ENCODE measurements around the gene TTC39A.

The TTC39A gene

DNA sequence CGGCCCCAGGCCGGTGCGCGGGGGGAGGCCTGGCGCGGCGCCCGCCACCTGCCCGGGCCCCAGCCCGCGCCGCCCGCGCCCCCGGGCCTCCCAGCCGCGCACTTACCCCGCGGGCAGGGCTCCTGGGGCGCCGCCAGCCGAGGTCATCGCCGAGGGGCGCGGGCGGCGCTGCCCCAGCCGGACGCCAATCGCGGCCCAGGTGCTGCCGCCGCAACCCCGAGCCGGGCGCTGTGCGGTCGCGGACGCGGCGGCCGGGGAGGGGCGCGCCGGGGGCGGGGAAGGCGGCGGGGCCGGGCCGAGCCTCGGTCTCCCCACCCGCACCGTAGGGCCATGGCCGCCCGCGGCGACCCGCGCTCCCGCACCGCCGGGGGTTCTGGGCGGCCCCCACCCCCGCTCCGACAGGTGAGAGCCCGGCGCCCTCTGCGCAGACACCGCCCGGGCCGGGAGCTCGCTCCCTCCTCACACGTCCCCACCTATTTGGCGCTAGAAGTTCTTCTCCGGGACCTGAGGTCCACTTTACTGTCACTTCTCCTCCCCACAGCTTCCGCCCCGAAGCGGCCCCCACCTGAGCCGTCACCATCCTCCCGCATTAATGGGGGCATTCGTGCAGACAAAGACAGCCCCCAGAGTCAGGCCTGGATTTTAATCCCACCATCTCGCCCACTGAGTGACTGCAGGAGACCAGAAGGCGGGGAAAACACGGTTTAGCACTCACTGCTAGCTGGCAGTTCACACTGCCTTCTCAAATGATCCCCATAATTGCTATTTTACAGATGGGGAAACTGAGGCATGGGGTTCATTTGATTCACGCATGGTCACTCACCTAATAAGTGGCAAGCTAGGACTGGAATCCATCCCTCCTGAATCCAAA, at the start of gene TTC39A:
Gene TTC39A, minus strand, starts transcription at position 232 of the 871 bp plus-strand sequence. Its CDS starts 85 bp downstream, at position 147.
- no peak for DNase-seq

DNA sequence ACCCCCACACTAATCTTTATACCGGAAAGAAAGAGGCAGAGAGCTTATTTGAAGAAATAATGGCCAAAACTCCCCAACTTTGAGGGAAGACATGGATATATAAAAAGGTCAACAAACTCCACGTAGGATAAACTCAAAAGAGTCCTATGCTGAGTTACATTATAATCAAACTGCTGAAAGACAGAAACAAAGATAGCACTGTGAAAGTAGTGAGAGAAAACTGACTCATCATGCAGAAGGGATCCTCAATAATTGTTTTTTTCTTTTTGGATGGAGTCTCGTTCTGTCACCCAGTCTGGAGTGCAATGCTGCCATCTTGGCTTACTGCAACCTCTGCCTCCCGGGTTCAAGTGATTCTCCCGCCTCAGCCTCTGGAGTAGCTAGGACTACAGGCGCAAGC, 48.5 kb upstream of the TTC39A start:
- DNase-seq: no peak

DNA sequence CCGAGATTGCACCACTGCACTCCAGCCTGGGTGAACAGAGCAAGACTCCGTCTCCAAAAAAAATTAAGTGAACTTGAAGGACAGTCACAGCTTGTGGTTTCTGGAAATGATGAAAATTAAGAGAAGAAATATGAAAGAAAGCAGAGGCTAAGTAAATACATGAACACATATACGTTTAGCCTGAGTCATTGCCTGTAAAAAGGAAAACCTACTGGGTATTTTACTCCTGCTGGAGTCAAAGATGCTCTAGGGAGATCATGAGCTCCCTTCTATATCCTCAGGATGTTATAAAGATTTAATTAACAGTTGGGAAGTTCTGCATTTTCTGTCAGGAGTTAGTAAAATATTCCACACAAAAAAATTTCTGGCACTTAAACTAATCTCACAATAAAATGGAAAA, 43.5 kb upstream of the TTC39A start:
- DNase-seq: no peak

DNA sequence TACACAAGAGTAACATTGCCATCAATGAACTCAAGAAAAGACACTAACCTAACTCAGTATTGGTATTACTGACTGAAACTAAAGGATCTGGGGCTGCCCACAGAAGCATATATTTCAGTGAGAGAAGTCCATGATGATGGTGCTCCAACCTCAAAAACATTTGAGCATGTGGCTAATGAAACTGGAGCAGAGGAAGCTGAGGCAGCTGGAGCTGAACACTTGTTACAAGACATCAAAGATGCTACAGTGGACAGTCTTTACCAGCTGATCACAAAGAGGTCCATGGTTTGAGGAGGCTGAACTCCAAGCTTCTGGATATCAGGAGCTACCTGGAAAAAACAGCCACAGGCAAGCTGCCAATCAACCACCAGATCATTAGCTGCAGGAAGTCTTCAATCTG, 42.2 kb upstream of the TTC39A start:
- no peak for DNase-seq

DNA sequence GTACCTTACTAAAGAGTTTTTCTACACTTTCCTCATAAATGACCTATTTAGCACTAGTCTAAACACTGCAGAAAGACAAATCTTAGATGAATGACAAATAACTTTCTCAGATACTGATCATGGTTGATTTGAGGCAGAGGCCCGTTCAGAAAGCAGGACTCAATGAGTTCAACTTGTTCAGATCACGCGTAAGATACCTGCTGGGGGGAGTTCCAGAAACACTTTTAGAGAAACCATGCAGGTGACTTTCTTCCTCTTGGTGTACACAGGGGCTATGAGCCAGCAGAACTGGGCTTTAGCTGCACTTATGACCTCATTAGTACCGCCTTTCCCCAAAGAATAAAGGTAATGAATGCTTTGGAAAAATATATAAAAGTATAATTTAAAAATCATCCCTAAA, 38.8 kb upstream of the TTC39A start:
- no peak for DNase-seq

DNA sequence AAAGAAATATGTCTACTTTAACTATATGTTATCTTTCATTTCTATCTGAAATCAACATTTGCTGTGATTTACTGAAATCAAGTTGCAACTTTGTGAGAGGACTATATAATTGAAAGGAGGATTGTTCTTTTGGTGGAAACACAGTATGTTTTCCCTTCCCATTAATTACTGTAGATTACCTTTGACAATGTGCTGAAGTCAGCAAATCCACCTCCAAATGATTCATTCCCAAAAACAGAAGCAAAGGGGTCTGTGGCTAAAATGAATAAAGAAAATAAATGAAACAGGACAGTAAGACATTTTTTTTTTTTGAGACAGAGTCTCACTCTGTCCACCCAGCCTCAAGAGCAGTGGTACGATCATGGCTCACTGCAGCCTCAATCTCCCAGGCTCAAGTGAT, 35.4 kb upstream of the TTC39A start:
- DNase-seq: no peak

DNA sequence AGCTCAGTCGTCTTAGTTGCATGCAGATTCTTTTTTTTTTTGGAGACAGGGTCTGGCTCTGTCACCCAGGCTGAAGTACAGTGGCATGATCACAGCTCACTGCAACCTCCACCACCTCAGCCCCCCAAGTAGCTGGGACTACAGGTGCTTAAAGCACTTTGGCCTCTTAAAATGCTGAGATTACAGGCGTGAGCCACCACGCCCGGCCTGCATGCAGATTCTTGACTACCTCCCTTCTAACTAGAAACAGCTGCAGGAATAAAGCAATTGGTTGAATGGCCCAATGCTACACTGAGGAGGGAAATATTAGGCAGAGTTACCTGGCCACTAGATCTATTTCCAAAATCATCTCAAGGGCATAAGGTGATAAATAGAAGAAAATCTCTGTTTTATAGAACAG, 29.5 kb upstream of the TTC39A start:
- no peak for DNase-seq

DNA sequence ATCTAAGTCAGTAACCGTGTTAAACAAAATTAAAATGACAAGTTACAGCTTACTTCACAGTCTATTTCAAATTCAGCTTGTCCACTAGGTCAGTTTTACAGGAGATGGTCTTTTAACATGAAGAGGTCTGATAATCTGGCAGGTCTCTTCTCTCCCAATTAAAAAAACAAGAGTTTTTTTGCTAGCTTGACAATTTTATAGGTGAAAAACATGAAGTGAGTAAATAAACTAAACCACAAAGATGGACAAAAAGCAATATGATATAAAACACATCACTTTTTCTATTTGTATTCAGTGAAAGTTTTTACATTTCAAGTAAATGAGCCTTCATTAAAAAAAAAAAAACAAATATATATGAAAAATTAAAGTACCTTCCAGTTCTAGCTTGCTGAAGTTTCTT, 25.0 kb upstream of the TTC39A start:
- no peak for DNase-seq

DNA sequence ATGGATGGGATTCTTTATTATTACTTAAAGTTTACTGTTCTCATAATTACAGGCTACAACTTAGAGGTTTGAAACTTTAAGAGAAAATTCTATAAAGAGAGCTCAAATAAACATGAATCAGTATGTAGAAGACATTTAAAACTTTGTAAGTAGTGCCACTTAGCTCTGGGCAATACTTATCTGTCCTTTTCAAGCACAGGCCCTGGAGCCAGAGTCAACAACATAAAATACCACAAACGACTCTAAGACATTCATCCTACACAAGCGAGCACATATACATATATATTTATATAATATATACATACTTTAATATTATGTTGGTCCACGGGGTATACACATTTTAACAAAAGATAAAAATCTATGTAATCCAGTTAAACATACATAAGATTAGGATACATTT, 24.1 kb upstream of the TTC39A start:
- DNase-seq: no peak

DNA sequence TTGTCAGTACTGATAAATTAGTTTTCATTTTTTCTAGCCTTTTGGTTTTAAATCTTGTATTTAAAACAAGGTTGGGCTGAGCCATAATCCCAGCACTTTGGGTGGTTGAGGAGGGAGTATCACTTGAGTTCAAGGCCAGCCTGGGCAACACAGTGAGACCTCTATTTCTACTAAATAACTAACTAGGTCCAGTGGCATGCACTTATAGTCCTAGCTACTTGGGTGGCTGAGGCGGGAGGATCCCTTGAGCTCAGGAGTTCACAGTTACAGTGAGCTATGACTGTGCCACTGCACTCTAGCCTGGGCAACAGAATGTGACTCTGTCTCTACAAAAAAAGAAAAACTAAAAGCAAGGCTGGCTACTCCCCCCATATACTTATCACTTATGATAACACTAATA, 21.5 kb upstream of the TTC39A start:
- DNase-seq: no peak

DNA sequence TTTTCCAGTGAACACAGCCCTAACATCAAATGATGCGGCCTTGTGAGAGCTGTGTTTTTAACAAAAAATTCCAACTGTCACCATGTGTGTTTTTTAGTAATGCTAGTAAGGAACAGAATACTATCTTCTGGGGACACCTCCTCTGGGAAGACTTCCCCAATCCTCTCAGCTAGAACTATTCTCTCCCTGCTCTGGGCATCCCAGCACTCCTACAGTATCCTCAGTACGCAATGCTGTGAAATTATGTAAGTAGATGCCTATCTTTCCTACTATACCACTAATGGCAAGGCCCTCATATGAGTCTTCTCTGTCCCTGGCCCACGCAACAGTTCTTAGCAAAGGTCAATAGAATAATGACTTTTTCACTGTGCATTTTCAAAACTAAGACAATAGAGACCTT, 19.5 kb upstream of the TTC39A start:
- DNase-seq: no peak

DNA sequence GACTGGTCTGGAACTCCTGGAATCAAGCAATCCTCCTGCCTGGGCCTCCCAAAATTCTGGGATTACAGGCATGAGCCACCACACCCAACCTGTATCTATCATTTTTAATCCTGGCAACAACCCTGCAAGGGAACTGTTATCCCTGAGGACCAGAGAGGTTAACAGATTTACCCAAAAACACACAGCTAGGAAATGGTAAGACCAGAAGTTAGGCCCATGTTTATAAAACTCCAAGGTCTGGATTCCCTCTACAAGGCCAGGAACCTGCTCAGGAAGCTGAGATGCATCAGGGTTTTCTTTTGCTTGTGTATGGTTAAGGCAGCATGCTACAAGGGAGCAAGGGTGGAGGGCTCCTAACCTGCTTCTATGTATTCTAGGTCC, 17.8 kb upstream of the TTC39A start:
- no peak for DNase-seq

DNA sequence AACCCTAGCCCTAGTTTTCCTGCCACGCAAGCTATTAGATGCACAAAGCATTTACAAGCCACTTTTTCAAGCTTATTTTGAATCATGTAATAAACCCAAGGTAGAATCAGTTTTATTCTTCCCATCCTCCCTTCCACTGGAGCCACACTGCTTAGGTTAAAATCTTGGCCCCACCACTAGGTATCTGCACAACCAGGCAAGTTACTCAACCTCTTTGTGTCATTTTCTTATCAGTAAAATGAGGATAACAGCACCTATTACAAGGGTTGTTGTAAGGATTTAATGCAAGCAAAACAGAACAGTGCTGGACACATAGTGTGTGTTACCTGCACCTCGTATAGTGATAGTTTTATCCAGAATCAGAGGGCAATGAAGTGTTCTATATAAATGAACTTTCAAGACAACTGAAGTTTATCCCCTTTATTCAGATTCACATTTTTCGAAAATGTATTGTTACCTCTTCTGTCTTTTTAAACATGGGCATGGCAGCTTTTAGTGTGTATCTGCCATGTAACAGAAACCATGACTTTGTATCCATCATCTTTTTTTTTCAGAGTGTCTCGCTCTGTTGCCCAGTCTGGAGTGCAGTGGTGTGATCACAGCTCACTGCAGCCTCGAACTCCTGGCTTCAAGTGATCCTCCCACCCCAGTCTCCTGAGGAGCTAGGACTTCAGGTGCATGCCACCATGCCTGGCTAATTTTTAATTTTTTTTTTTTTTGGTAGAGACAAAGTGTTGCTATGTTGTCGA, 17.2 kb upstream of the TTC39A start:
- DNase-seq: no peak

DNA sequence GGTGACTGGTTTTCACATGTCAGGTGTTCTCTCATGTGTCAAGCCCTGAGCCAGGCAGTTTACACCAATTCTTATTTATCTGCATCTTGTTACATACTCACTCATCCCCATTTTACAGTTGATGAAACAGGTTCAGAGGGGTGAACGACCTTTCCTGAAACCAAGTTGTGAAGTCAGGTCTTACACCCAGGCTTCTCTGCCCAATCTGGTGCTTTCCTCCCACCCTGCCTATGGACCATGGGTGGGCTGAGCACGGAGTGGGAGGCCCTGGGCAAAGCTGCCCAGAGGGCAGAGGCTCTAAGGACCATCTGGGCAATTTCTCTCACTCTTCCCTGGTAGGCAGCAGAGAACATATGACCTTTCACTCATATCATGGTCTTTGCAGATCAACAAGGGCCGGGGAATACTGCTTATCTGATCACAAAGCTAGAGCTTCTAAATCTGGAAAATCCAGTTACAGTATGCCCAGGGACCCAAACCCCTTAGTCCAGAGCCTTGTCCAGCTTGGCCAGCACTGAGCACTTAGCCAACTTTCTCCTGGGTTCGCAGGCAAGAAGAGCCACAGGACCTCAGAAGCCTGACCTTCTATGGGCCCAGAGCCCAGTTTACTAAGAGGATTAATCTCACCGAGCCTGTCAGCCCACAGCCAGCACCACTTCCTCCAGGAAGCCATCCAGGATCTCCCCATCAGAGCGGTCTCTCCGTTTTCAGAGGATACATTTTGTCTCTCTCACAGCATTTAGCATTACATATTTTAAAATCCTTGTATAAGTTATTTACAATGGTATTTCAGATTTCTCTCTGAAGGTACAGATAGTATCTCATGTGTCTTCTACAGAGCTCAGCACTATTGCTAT, 16.0 kb upstream of the TTC39A start:
- DNase-seq: no peak

DNA sequence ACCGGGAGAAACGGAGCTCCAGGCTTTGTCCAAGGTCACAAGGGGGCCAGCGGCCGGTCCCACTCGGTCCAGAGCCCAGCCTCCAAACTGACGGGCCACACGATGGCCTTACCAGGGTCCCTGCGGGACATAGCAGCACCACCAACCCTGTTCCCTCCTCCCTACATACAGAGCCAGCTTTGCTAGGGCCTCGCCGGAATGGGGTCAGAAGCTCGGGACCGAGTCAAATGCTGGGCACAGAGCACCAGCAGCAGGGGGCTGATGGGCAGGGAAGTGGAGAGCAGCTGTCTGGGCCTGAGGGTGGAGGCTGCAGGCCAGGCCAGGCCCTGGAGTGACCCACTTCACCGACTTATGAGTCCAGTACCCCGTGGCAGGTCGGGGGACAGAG, 14.9 kb upstream of the TTC39A start:
- no peak for DNase-seq

DNA sequence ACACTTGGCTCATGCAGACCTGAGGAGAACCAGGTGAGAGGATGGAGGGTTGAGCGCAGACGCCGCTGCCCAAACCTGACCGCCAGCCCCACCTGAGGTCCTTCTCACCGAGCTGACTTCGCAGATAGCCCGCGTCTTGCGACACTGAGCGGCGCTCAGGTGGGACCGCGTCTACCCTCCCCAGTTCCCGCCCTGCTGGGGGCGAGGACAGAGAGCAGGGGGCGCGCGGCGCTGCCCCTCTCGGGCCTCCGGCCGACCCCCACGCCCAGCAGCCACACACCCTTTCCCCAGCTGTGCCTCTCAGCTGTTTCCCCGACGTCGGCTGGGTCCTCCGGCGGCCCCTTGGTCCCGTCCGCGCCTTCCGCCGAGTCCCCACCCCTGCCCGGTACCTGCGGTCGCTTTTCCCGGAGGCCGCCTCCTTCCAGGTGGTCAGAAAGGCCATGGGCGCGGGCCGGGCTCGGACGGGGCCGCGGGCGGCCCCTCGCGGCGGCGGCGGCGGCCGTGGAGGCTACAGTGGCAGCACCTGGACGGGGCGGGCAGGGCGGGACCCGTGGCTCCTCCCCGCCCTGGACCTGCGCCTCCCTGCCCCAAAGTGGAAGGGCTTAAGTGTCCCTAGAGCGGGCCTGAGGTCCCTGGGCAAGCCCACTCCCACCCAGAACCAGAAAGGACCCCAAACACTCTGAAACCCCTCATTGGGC, 14.4 kb upstream of the TTC39A start:
- DNase-seq: no peak

DNA sequence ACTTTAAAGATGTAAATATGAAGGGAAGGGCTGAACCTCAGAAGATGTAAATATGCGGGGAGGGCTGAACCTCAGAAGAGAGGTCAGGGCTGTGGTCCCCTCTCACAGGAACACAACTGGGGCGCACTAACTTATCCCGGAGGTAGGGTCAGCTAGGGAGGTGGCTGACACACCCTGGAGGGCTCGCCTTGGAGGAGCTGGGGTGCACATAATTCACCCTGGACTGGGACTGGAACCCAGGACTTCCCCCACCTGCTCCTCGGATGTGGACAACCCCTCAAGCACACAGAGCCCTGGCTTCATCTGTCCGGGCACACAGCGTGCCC, 13.9 kb upstream of the TTC39A start:
- no peak for DNase-seq

DNA sequence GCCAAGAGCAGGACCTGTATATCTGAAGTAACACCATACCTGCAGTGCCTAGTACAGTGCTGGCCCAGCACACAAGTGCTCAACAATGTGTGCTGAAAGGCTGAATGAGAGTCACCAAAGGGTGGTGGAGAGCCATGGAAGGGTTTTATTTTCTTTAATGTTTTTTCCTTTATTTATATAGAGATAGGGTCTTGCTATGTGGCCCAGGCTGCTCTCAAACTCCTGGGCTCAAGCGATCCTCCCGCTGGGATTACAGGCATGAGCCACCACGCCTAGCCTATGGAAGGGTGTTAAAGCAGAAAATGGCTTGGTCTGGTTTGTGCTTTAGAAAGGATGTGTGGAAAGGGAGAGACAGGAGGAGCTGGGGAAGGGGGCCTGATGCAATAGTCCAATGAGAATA, 13.3 kb upstream of the TTC39A start:
- no peak for DNase-seq

DNA sequence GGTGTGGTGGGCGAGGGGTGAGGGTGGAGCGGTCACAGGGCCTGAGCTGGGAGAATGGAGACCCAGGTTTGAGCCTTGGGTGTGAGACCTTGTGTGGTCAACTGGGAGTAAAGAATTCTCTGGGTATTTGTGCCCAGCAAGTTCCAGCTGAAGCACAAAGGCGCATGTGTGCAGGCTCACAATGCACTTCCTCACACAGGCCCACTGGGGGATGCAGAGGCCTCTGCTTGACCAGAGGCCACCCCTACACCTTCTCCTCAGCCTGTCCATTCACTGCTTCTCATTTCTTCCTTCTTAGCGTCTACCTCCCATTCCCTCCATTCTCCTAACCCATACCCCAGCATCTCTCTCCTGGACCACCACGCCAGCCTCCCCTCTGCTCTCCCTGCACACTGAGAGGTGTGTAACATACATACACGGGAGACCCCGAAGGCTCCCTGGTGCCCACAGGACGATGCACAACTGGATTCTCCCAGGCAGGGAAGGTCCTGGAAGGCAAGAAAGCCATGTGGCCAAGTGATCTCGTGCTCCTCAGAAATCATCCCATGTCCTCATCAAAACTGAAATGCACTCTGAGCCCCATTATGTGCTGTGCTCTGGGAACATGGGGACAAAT, 12.3 kb upstream of the TTC39A start:
- no peak for DNase-seq

DNA sequence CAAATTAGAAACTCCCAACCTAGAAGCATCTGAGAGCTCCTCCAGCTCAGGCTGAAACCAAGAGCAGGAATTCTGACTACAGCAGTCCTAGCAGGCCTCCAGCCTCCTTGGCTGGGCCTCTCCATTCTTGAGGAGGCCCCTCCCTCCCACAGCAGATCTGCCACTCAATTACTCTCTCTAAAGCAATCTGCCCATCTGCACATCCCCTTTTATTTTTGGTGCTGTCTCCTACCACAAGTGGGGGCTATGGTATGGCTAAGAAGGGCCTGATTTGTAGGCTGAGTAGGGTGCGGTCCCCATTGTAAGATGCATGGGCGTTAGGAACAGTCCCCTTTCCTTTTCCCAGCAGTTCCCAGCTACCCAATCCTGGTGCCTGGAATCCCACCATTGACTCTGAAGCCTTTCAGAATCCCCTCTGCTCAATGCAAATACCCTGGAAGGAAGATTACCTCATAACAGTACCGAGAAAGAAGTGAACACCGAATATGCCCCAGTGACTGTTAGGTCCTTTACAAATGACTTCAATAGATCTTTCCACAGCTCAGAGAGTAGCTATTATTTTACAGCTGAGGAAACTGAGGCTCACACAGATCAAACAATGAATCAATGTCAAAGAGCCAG, 11.6 kb upstream of the TTC39A start:
- no peak for DNase-seq

DNA sequence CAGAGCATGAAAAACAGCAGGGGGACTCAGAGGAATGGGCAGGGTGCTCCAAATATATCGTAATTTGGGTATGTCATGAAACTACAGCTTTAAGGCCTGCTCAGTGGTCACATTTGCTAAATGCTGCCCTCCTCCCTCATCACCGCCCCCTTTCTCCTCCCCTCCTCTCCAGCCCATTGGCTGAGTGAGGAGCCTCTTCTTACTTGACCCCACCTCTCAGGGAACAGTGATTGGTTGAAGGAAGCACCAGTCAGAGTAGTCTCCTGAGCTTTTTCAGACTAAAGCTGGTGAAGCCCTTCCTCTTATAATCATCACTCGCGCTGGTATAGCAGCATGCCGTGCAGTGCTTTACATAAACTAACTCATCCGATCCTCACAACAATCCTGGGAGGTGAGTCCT, 10.0 kb upstream of the TTC39A start:
- DNase-seq: no peak

DNA sequence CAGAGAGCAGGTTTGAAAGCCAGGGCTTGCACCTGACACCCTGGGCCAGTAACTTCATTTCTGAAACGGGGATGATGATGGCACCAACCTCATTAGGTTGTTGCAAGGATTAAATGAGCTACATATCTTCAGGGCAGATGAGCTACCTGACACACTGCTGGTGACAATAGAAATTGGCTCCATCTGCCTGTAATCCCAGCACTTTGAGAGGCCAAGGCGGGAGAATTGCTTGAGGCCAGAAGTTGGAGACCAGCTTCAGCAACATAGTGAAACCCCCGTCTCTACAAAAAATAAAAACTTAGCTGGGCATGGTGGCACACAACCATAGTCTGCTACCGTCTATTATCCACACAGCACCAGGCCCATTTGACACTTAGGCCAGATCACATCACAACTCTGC, 6.3 kb upstream of the TTC39A start:
- no peak for DNase-seq

All from 8988T (cell line).